Ascending aorta (tissue), 2 donors: ENCODE data around the gene CLINT1. TPM values are rescaled to one million over a fixed set of nuclear protein-coding genes. Genes with fewer than 3 reads are reported as not detected.

ENCODE experiments used
- DNase-seq, 2 donors: peaks; one replicate each; pipeline ENCODE4 v3.0.0-alpha.2; 2019; ENCODE audit warnings: low spot score in 2 of 2
- H3K27ac ChIP-seq, 2 donors: fragments of 200-600 bp; sonication (generic); one replicate each; pipeline ENCODE4 v1.5.1; 2016 to 2017; ENCODE audit warnings: mild to moderate bottlenecking in 1 of 2
- H3K27me3 ChIP-seq: fragments of 200-600 bp; sonication (generic); one replicate; pipeline ENCODE4 v1.5.1; 2017
- H3K36me3 ChIP-seq, 2 donors: fragments of 200-600 bp; sonication (generic); one replicate each; pipeline ENCODE4 v1.5.1; 2016
- H3K4me1 ChIP-seq, 2 donors: fragments of 200-600 bp; sonication (generic); one replicate each; pipeline ENCODE4 v1.5.1; 2016 to 2017; ENCODE audit warnings: mild to moderate bottlenecking in 1 of 2
- H3K4me3 ChIP-seq, 2 donors: fragments of 200-600 bp; sonication (generic); one replicate each; pipeline ENCODE4 v1.5.1; 2016 to 2017; ENCODE audit warnings: mild to moderate bottlenecking in 1 of 2
- H3K9me3 ChIP-seq, 2 donors: fragments of 200-600 bp; sonication (generic); one replicate each; pipeline ENCODE4 v1.5.1; 2016
- intact Hi-C: fragments of 100-400 bp; cut with DNase I; formaldehyde crosslinking; loops from one replicate; pipeline ENCODE4 v1.15.1; 2023
- total RNA-seq: library from RNA; depleted of rRNA; stranded (reverse); fragments of >200 nt; gene quantifications from one replicate; pipeline ENCODE4 v1.1.0, GENCODE V29; 2016
- TF ChIP-seq, protein P1 (sequence below), 3 experiments: fragments of 200-600 bp in 2 of 3; fragments of 450-650 bp in 1 of 3; sonication (generic) in 2 of 3; IDR thresholded peaks; one replicate each; pipeline ENCODE4 v1.5.1; 2016 to 2019; ENCODE audit warnings: antibody characterized with exemption in 3 of 3, mild to moderate bottlenecking in 1 of 3, moderate library complexity in 1 of 3

Gene CLINT1
- total RNA-seq, 1 donor from 2014 or later = 16.4 TPM

- no peak overlapping the region for H3K27ac ChIP-seq
- TF ChIP-seq, protein P1, sequence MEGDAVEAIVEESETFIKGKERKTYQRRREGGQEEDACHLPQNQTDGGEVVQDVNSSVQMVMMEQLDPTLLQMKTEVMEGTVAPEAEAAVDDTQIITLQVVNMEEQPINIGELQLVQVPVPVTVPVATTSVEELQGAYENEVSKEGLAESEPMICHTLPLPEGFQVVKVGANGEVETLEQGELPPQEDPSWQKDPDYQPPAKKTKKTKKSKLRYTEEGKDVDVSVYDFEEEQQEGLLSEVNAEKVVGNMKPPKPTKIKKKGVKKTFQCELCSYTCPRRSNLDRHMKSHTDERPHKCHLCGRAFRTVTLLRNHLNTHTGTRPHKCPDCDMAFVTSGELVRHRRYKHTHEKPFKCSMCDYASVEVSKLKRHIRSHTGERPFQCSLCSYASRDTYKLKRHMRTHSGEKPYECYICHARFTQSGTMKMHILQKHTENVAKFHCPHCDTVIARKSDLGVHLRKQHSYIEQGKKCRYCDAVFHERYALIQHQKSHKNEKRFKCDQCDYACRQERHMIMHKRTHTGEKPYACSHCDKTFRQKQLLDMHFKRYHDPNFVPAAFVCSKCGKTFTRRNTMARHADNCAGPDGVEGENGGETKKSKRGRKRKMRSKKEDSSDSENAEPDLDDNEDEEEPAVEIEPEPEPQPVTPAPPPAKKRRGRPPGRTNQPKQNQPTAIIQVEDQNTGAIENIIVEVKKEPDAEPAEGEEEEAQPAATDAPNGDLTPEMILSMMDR (IDR thresholded peaks at IDR 0.05) = no peak
- no peaks in the 10 kb centered on the region for H3K4me1 ChIP-seq
- H3K36me3 ChIP-seq = no peaks in the 10 kb centered on the region
- H3K27me3 ChIP-seq = no peaks in the 10 kb centered on the region
- no peaks in the 10 kb centered on the region for H3K9me3 ChIP-seq
- no peak overlapping the region for H3K4me3 ChIP-seq
- intact Hi-C loops = no loop called here
- DNase-seq = no peak
Observed at GRCh38 chr5:157779221-157779620, 79.7 kb downstream of the CLINT1 start.

DNA sequence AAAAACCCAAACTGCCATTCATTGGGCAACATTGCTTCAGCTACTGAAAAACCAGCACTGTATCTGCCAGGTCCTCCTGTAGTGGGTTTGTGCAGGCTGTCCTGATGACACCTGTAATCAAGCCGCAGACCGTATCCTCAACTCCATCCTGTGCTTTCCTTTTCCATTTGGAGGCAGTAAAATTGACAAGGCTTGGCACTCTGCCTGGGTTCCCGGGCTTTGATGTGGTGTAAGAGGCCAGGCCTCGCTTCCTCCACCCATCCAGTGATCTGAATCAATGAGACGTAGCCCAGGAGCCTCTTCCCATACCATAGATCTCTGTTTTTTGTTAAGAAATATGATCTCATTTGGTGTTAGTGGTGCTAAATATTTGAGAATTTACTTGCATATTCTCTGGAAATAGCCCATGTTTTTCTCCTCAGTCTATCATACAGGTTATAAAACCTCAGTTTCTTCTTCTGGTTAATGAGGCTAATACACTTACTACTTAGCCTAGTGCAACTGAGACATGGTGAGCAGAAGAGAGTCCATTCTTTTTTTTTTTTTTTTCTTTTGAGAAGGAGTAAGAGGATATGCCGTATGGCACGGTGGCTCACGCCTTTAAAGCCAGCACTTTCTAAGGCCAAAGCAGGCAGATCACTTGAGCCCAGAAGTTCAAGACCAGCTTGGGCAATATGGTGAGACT, 80.7 kb downstream of the CLINT1 start:
- Histone ChIP-seq H3K27me3 (no peaks in the 10 kb centered on the region), H3K4me1 (no peaks in the 10 kb centered on the region), H3K4me3 (no peak overlapping the region), H3K27ac (no peak overlapping the region), H3K36me3 (no peaks in the 10 kb centered on the region), H3K9me3 (no peaks in the 10 kb centered on the region)
- TF ChIP-seq, protein P1 (IDR thresholded peaks at IDR 0.05) = no peak
- DNase-seq = no peak
- intact Hi-C loops = no loop called here

DNA sequence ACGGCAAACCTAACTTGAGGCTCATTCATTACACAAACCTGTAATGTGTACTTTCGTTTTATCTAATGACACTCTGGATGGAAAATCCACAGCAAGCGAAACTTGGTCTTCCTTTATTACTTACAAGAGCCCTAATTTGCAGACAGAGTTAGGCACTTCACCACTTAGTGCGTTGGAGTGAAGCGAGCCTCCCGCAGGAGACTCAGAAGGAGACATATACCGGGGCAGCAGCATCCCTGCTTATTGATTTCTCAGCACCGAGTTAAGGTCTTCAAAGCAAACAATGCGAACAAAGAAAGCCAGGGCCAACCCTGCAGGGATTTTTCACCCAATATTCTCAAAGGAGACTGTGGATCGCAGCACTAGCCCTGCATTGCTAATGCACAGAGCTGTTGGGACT, 86.8 kb downstream of the CLINT1 start:
- Histone ChIP-seq H3K9me3 (no peaks in the 10 kb centered on the region), H3K36me3 (no peaks in the 10 kb centered on the region), H3K27me3 (no peaks in the 10 kb centered on the region), H3K27ac (no peak overlapping the region), H3K4me1 (no peaks in the 10 kb centered on the region), H3K4me3 (no peak overlapping the region)
- intact Hi-C loops = no loop called here
- TF ChIP-seq, protein P1 (IDR thresholded peaks at IDR 0.05) = no peak
- DNase-seq = no peak

DNA sequence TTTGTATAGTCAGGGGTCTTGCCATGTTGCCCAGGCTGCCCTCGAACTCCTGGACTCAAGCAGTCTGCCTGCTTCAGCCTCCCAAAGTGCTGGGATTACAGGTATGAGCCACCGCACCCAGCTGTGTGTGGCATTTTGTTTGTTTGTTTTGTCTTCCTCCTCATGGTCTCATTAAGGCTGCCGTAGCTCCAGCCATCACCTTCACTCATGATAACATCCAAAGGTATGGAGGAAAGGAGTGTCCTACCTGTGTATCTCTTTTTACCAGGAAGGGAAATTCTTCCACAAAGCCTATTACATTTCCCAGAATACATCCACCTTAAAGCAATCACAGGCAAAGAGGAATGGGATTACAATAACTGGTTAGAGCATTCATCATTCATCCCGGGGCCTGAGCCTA, 88.3 kb downstream of the CLINT1 start:
- DNase-seq = no peak
- H3K4me3 ChIP-seq = no peak overlapping the region
- H3K9me3 ChIP-seq = no peaks in the 10 kb centered on the region
- no peak overlapping the region for H3K27ac ChIP-seq
- H3K27me3 ChIP-seq = no peaks in the 10 kb centered on the region
- no peaks in the 10 kb centered on the region for H3K4me1 ChIP-seq
- no peaks in the 10 kb centered on the region for H3K36me3 ChIP-seq
- TF ChIP-seq, protein P1 (IDR thresholded peaks at IDR 0.05) = no peak
- intact Hi-C loops = no loop called here

DNA sequence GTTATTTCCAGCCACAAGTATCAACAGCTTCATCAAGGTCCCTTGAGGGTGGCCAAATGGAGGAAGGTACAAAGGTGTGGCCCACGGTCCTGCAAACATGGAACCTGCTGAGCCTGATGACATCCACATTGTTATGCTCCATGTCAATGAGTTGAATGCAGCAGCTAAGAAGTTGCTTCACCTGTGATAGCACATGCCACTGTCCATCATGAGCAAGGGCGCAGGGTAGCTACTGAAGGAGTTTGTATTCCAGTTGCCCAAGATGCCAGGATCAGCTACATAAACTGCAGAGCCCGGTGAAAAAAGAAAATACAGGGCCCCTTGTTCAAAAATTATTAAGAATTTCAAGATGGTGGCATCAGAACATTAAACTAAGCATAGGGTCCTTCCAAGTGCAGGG, 91.3 kb downstream of the CLINT1 start:
- no peak overlapping the region for H3K27ac ChIP-seq
- DNase-seq = no peak
- TF ChIP-seq, protein P1 (IDR thresholded peaks at IDR 0.05) = no peak
- no peaks in the 10 kb centered on the region for H3K9me3 ChIP-seq
- intact Hi-C loops = no loop called here
- no peaks in the 10 kb centered on the region for H3K4me1 ChIP-seq
- H3K36me3 ChIP-seq = no peaks in the 10 kb centered on the region
- no peaks in the 10 kb centered on the region for H3K27me3 ChIP-seq
- no peak overlapping the region for H3K4me3 ChIP-seq

GRCh38 chr5:157766902-157767301, 92.0 kb downstream of the CLINT1 start:
- intact Hi-C loops = no loop called here
- DNase-seq = no peak
- Histone ChIP-seq H3K27me3 (no peaks in the 10 kb centered on the region), H3K36me3 (no peaks in the 10 kb centered on the region), H3K4me1 (no peaks in the 10 kb centered on the region), H3K27ac (no peak overlapping the region), H3K9me3 (no peaks in the 10 kb centered on the region), H3K4me3 (no peak overlapping the region)
- TF ChIP-seq, protein P1 (IDR thresholded peaks at IDR 0.05) = no peak
